ENCODE measurements around the gene TOMM5.

GRCh38 chr9:37541465-37541864 lies 50.9 kb downstream of the TOMM5 start:
- TF ChIP-seq CTCF (IDR thresholded peaks at IDR 0.05; ENCODE audit: low read depth, low read length, poor library complexity, severe bottlenecking) (no peak), EZH2phosphoT487 (IDR thresholded peaks at IDR 0.05; ENCODE audit: borderline replicate concordance, low read length) (no peak)
